Naive B cell (primary cell): ENCODE measurements around the gene STT3B. TPM values are rescaled to one million over a fixed set of nuclear protein-coding genes. Genes with fewer than 3 reads are reported as not detected.
A peak's percentile ranks its signal among the peaks of the same experiment; 100 is the strongest.

Experiments used
- ATAC-seq, 2 donors: fragments of 150-1000 bp; cut with Tn5 transposase; 2 replicates each; pipeline ENCODE4 v1.10.0; 2021; ENCODE audit warnings: low read depth in 2 of 2, mild to moderate bottlenecking in 2 of 2, moderate library complexity in 2 of 2
- DNase-seq: peaks from one replicate; pipeline ENCODE4 v3.0.0; 2022
- H3K27ac Mint-ChIP-seq, 6 donors: one replicate each; pipeline ENCODE4 v1.8.0; 2020 to 2022; ENCODE audit warnings: mild to moderate bottlenecking in 6 of 6, mixed read lengths in 6 of 6, moderate library complexity in 5 of 6, inconsistent platforms in 2 of 6
- H3K27me3 Mint-ChIP-seq, 3 donors: one replicate each; pipeline ENCODE4 v1.8.0; 2021 to 2022; ENCODE audit warnings: mixed read lengths in 3 of 3, mild to moderate bottlenecking in 1 of 3
- H3K36me3 Mint-ChIP-seq, 2 donors: one replicate each; pipeline ENCODE4 v1.8.0; 2020 to 2022; ENCODE audit warnings: mixed read lengths in 2 of 2, inconsistent platforms in 1 of 2, mild to moderate bottlenecking in 1 of 2
- H3K4me1 Mint-ChIP-seq, 3 donors: one replicate each; pipeline ENCODE4 v1.8.0; 2020 to 2022; ENCODE audit warnings: mixed read lengths in 3 of 3, inconsistent platforms in 1 of 3, mild to moderate bottlenecking in 1 of 3, moderate library complexity in 1 of 3
- H3K4me3 Mint-ChIP-seq, 8 donors: one replicate each; pipeline ENCODE4 v1.8.0; 2020 to 2022; ENCODE audit warnings: mild to moderate bottlenecking in 8 of 8, mixed read lengths in 8 of 8, moderate library complexity in 8 of 8, inconsistent platforms in 2 of 8
- H3K9me3 Mint-ChIP-seq, 7 donors: one replicate each; pipeline ENCODE4 v1.8.0; 2020 to 2022; ENCODE audit warnings: mixed read lengths in 7 of 7, mild to moderate bottlenecking in 5 of 7, inconsistent platforms in 2 of 7, moderate library complexity in 1 of 7
- polyA plus RNA-seq, 6 donors: library from polyadenylated mRNA; unstranded; fragments of 300-500 nt; fragmentation: Illumina TruSeq; gene quantifications; one replicate each; pipeline ENCODE4 v1.2.3, GENCODE V29; 2021; ENCODE audit warnings: low read depth in 6 of 6

STT3B gene
- polyA plus RNA-seq, 6 donors from 2014 or later = 58.0 to 80.3 (median 67.7) TPM

DNA sequence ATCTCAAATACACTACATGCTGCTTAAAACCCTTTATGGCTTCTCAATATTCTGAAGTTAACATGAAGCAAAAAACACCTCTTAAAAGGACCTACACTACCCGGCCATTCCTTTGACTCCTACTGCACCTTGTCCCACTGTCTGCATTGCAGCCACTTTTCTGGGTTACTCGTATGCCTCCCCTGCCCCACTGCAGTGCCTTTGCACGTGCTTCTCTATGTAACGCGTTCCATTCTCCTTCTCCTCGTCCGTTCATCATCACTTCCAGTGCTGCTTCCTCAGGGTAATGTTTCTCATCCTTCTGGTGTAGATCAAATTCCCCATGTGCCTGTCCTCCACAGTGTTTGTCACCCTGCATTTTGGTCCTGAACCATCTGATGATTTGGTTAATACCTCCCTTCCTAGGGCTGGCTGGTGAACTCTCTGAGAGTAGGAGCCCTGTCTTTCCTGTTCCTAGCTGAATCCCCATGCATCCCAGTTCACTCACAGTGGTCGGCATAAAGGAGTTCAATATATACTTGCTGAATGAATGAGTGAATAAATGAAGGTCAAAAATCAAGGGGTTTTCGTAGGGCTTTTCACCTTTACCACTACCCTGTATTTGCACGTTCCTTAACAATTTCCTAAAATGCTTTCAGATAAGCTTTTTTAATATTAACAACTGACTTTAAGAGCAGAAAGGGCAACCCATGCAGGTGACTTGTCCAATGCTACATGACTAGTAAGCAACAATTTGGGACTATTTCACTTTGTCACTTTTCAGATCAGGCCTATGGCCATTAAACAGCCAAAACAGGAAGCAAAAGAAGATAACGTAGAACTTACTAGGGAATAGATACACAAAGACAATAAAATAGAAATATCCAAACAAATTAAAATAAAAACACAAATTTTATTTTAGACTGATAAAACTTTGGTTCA, 2.4 kb upstream of the STT3B start:
- no peak for ATAC-seq
- H3K36me3 Mint-ChIP-seq = no peaks in the 10 kb centered on the region
- DNase-seq = no peak
- no peak overlapping the region for H3K4me3 Mint-ChIP-seq
- no peaks in the 10 kb centered on the region for H3K27me3 Mint-ChIP-seq
- H3K4me1 Mint-ChIP-seq = peaks cover 10 to 19% (median 12%) of the 10 kb centered on the region in 3 donors
- H3K9me3 Mint-ChIP-seq = peaks cover 0 to 2% (median 0%) of the 10 kb centered on the region in 7 donors
- no peak overlapping the region for H3K27ac Mint-ChIP-seq

DNA sequence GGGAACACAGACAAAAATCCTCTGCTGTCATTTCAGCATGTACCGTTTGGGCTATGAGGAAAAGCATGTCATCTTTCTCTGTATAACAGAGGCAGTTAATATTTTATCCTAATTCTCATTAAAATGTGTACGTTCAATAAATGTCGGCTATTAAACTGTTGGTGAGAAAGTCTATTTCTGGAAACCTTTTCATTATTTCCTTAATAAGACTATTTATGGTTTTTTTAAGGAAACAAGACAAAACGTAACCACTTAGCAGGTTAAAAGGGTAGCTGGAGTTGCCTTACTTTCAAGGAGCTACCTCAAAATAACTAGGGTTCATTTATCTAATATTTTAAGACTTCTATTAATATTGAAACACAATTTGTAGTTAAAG, 1.8 kb upstream of the STT3B start:
- Mint-ChIP-seq H3K36me3 (no peaks in the 10 kb centered on the region), H3K4me1 (peaks cover 14 to 20% (median 15%) of the 10 kb centered on the region in 3 donors), H3K4me3 (peak overlapping the region in 4 of 8 donors; percentile 96 to 98 (median 97)), H3K27ac (peak overlapping the region in 1 of 6 donors; percentile 100), H3K9me3 (peaks cover 0 to 2% (median 0%) of the 10 kb centered on the region in 7 donors), H3K27me3 (no peaks in the 10 kb centered on the region)
- no peak for ATAC-seq
- no peak for DNase-seq

DNA sequence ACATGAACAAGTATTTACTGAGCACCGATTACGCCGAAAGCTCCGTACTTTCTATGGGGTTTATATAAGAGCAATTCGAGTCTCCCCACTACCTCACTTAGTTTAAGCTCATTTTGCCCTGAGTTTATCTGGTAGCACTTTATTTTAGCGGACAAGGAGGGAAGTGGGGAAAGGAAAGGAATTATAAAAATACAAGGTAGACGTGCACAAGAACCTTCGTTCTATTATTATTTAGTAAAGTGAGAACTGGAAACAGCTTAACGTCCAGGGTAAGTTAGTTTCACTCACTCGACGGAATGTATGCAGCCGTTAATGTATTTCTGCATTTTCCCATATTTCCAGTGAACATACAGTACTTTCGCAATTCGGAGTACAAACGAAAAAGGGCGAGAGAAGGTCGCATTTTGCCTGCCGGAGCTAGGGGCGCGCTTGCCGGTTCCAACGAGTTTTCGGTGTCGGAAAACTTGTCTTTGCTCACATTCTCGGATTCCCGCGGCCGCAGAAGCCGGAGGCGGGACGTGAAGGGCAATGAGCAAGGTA, 1.2 kb upstream of the STT3B start:
- ATAC-seq (no peak), DNase-seq (no peak)
- Mint-ChIP-seq H3K4me3 (peak overlapping the region in 5 of 8 donors; percentile 96 to 98 (median 97)), H3K27me3 (no peaks in the 10 kb centered on the region), H3K4me1 (peaks cover 20 to 26% (median 21%) of the 10 kb centered on the region in 3 donors), H3K9me3 (peaks cover 0 to 2% (median 0%) of the 10 kb centered on the region in 7 donors), H3K36me3 (no peaks in the 10 kb centered on the region), H3K27ac (peak overlapping the region in 5 of 6 donors; percentile 99 to 100 (median 99))

DNA sequence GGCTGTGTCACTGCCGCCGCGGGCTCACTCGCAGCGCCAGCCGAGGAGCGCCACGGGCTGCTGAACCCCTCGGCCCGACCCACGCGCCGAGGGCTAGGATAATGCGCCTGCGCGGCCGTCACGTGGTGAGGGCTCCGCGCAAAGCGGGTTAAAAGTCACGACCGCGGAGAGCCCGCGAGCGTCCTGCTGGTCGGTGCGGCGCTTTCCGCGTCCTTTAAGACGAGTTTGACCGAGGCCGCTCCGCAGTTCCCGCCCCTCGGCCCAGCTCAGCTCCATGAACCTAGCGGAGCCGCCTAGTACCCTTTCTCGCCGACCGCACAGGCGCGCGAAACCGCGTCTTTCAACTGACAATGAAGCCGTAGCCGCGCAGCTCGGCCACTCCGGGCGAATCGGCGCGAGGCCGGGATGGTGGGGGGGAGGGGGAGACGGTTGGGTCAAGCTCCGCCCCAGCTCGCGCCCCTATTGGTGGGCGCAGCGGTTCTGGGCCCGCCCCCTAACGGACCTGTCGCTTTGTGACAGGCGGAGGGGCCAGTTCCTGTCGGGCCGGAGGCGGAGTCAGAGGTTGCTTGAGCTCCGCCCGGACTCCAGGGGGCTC, 636 bp upstream of the STT3B start:
- Mint-ChIP-seq H3K36me3 (no peaks in the 10 kb centered on the region), H3K27ac (peak overlapping the region in 5 of 6 donors; percentile 99 to 100 (median 99)), H3K9me3 (peaks cover 0 to 2% (median 0%) of the 10 kb centered on the region in 7 donors), H3K27me3 (no peaks in the 10 kb centered on the region), H3K4me1 (peaks cover 25 to 27% (median 25%) of the 10 kb centered on the region in 3 donors), H3K4me3 (peak overlapping the region in 5 of 8 donors; percentile 96 to 98 (median 97))
- DNase-seq (peak; percentile 99), ATAC-seq (peak; percentile 76 to 77)

DNA sequence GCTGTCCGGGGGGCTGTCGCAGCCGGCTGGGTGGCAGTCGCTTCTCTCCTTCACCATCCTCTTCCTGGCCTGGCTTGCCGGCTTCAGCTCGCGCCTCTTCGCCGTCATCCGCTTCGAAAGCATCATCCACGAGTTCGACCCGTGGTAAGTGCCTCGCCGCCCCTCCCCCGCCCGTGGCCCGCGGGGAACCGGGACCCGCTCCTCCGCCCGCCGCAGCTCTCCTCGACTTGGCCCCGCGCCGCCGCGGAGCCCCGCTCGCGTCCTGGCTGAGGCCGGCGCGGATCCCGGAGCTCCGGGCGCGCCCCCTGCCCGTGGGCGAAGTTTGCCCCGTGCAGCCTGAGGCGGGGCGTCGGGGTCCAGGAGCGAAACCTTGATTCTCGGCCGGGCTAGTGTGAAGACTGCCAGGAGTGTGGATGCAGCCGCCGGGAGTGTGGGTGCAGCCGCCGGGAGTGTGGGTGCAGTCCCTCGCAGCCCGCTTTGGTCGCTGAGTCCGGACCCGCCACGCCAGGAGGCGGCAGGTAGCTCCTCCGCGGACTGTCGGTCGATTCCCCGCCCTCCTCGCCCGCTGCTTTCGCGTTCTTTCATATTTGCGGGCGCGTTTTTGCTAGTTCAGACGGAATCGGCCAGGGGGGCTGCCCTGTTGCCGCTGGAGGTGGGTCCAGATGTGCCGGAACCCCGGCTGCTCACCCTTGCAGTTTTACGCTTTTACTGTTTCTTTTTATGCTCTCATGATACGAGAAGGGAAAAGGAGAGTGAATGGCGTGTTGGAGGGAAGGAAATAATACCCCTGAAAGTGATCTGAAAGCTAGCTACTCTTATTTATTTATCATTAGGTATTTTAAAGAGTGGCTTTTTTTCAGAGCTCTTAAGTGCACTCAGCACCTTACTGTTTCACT, 692 bp downstream of the STT3B start:
- peak; percentile 3 to 6 for ATAC-seq
- DNase-seq = peak; percentile 69
- Mint-ChIP-seq H3K4me3 (peak overlapping the region in 6 of 8 donors; percentile 97 to 100 (median 98)), H3K27ac (peak overlapping the region in 5 of 6 donors; percentile 94 to 99 (median 98)), H3K4me1 (peaks cover 35 to 38% (median 38%) of the 10 kb centered on the region in 3 donors), H3K27me3 (no peaks in the 10 kb centered on the region), H3K9me3 (no peaks in the 10 kb centered on the region), H3K36me3 (no peaks in the 10 kb centered on the region)

DNA sequence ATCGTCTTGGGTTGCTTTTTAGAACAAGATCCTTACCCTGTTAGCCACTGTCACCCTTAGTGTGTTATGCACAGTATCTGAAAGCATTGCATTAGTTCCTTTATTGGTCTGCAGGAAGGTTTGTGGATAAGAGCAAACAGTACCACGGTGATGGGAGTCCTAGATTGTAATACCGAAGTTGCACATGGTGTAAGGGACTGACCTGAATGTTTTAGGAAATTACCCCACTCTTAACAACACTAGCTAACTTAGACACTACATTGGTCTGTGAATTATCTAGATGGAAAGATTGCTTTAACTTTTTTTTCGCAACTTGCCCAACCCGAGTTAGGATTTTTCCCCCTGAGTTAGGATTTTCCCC, 1.3 kb downstream of the STT3B start:
- H3K4me3 Mint-ChIP-seq = peak overlapping the region in 6 of 8 donors; percentile 97 to 100 (median 98)
- no peaks in the 10 kb centered on the region for H3K27me3 Mint-ChIP-seq
- DNase-seq (no peak), ATAC-seq (no peak)
- no peaks in the 10 kb centered on the region for H3K9me3 Mint-ChIP-seq
- peak overlapping the region in 5 of 6 donors; percentile 86 to 98 (median 97) for H3K27ac Mint-ChIP-seq
- no peaks in the 10 kb centered on the region for H3K36me3 Mint-ChIP-seq
- peaks cover 41 to 45% (median 45%) of the 10 kb centered on the region in 3 donors for H3K4me1 Mint-ChIP-seq

DNA sequence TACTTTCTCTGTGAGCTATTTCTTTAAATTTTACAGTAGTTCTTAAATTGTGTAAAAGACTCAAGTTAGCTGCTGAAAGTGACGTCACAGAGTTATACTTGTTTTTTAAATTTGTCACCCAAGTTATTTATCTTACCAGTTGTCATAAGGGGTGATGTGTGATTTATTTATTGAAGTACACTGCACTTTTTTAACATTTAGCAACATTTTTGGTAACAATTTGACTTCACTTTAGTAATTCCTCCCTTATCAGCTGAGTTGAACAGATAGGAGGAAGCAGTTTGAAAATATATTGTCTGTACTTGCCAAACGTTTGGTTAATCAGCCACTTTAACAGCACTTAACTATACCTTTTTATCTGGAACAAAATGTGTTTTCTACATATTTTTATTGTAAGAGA, 3.8 kb downstream of the STT3B start:
- H3K4me3 Mint-ChIP-seq = peak overlapping the region in 6 of 8 donors; percentile 25 to 86 (median 62)
- DNase-seq = no peak

DNA sequence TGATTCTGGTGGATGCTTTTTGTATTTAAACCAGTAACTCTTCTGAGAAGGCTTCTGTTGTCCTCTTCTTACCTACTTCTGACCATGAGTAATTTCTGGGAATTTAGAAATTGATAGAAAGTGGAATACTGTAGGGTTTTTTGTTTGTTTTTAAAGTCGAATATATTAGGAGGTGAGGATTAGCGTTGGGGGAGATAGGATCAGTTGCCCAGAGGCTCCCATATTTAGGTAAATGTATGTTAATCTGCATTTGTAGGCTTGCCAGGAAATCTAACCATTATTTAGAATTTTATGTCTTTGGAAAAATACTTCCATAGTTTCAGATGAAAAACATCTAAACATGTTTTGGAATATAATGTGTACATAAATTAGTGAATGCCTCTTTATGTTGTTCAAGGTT, 6.1 kb downstream of the STT3B start:
- peak overlapping the region in 2 of 8 donors; percentile 2 to 29 for H3K4me3 Mint-ChIP-seq
- H3K27ac Mint-ChIP-seq = peak overlapping the region in 2 of 6 donors; percentile 30 to 80
- no peaks in the 10 kb centered on the region for H3K9me3 Mint-ChIP-seq
- no peak for ATAC-seq
- H3K4me1 Mint-ChIP-seq = peaks cover 63 to 81% (median 70%) of the 10 kb centered on the region in 3 donors
- no peaks in the 10 kb centered on the region for H3K36me3 Mint-ChIP-seq
- DNase-seq = no peak
- H3K27me3 Mint-ChIP-seq = no peaks in the 10 kb centered on the region

More for the DNA sequence above, 3.8 kb downstream of the STT3B start:
- no peak for ATAC-seq
- H3K4me1 Mint-ChIP-seq = peaks cover 53 to 65% (median 61%) of the 10 kb centered on the region in 3 donors
- peak overlapping the region in 3 of 6 donors; percentile 6 to 51 (median 30) for H3K27ac Mint-ChIP-seq
- H3K36me3 Mint-ChIP-seq = no peaks in the 10 kb centered on the region
- H3K27me3 Mint-ChIP-seq = no peaks in the 10 kb centered on the region
- H3K9me3 Mint-ChIP-seq = no peaks in the 10 kb centered on the region

DNA sequence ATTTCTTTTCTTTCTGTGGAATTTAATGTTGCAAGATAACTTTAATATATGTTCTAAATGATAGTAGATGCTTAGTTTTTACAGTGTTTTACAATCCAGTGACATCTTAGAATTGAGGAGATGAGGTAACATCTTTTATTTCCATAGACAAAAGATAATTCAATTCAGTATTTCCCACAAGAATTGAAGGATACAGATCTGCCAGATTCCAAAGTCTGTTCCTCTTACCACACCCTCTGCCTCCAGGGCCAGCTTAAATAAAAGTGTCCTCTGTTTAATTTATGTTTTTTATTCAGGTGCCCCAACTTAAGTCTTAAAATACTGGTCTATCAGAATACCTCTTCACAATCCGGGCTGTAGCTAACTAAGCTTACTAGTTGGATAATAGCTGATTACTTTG, 6.5 kb downstream of the STT3B start:
- Mint-ChIP-seq H3K9me3 (no peaks in the 10 kb centered on the region), H3K4me1 (peaks cover 63 to 82% (median 70%) of the 10 kb centered on the region in 3 donors), H3K27me3 (no peaks in the 10 kb centered on the region), H3K27ac (peak overlapping the region in 3 of 6 donors; percentile 5 to 51 (median 34)), H3K36me3 (no peaks in the 10 kb centered on the region), H3K4me3 (peak overlapping the region in 3 of 8 donors; percentile 3 to 29 (median 7))
- ATAC-seq (no peak), DNase-seq (no peak)

DNA sequence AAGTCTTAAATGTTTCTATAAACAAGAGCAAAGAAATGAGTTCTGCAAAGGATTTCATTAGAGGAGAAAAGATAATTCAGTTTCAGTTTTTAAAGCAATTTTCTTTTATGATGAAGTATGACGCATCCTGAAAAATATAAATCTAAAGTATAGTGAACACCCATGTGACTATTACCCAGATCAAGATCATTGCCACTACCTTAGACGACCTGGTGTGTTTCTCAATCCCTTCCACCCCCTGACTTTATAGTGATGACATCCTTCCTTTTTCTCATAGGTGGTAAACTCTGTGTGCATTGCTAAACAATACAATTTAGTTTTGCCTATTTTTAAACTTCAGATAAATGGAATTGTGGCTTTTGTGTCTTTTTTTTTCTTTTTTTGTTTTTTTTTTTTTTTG, 8.4 kb downstream of the STT3B start:
- no peaks in the 10 kb centered on the region for H3K9me3 Mint-ChIP-seq
- H3K36me3 Mint-ChIP-seq = no peaks in the 10 kb centered on the region
- H3K27ac Mint-ChIP-seq = no peak overlapping the region
- peaks cover 63 to 86% (median 69%) of the 10 kb centered on the region in 3 donors for H3K4me1 Mint-ChIP-seq
- ATAC-seq (peak in 1 of 2 donors; percentile 36), DNase-seq (no peak)
- H3K4me3 Mint-ChIP-seq = no peak overlapping the region
- no peaks in the 10 kb centered on the region for H3K27me3 Mint-ChIP-seq

DNA sequence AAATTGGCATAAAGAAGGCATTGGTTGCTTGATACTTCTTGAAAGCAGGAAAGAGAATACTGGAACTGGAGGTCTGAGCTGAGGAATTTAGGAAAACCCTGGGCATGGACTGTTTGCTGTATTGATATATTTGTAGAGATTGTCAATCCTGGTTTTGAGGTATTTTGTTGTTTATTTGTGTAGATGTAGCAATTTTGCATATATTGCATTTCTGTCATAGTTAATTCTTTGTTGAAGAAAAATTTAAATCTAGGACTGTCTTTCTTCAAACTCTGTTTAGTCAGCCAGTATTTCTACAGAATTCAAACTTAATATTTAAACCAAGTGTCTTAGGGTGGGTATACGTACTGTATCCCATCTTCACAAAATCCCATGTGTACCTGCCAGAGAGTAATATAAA, 9.5 kb downstream of the STT3B start:
- ATAC-seq (no peak), DNase-seq (no peak)
- peak overlapping the region in 2 of 6 donors; percentile 44 to 47 for H3K27ac Mint-ChIP-seq
- no peaks in the 10 kb centered on the region for H3K36me3 Mint-ChIP-seq
- H3K27me3 Mint-ChIP-seq = no peaks in the 10 kb centered on the region
- no peaks in the 10 kb centered on the region for H3K9me3 Mint-ChIP-seq
- peak overlapping the region in 1 of 8 donors; percentile 44 for H3K4me3 Mint-ChIP-seq
- H3K4me1 Mint-ChIP-seq = peaks cover 58 to 83% (median 75%) of the 10 kb centered on the region in 3 donors

DNA sequence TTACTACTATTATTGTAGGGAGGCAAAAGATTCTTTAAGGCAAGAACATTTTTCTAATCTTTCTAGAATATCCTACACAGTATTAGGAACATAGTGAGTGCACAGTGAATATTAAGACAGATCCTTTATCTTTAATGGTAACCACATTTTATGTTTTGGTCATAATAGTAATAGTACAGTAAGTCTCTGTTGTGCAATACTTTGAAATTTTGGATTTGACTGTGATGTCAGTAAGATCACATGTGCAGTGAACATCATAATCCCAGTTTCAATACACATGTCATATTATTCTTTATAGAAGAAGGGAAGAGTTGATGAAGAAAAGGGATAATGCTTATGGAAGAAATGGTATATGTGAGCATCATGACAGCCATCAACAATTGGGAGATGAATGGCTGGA, 10.7 kb downstream of the STT3B start:
- no peaks in the 10 kb centered on the region for H3K36me3 Mint-ChIP-seq
- H3K9me3 Mint-ChIP-seq = no peaks in the 10 kb centered on the region
- H3K27me3 Mint-ChIP-seq = no peaks in the 10 kb centered on the region
- peaks cover 56 to 79% (median 74%) of the 10 kb centered on the region in 3 donors for H3K4me1 Mint-ChIP-seq
- no peak for ATAC-seq
- H3K4me3 Mint-ChIP-seq = no peak overlapping the region
- no peak for DNase-seq
- H3K27ac Mint-ChIP-seq = no peak overlapping the region
